ENCODE measurements around the gene TTC23. TPM values are rescaled to one million over a fixed set of nuclear protein-coding genes. Genes with fewer than 3 reads are reported as not detected.

Gene TTC23
- total and polyA plus RNA-seq, 9 of the 15 experiments (the other 6 are each of a cell fraction or from before 2014, with no cell fraction given): 0.41 to 4.5 (median 2.5) TPM

GRCh38 chr15:99110093-99110492 lies 139.3 kb downstream of the TTC23 start (continued):
- TF ChIP-seq TAF15 (IDR thresholded peaks at IDR 0.05; ENCODE audit: low read depth, low read length) (no peak), FOXK1 (CRISPR knock-in tag; IDR thresholded peaks at IDR 0.05; ENCODE audit: borderline replicate concordance) (no peak), NKRF (IDR thresholded peaks at IDR 0.05; ENCODE audit: borderline replicate concordance) (no peak), ATF3 (IDR thresholded peaks at IDR 0.05) (no peak), ATF3 (CRISPR knock-in tag; conservative IDR thresholded peaks at IDR 0.05) (no peak), ZNF263 (CRISPR knock-in tag; IDR thresholded peaks at IDR 0.05; ENCODE audit: borderline replicate concordance) (no peak), YBX1 (IDR thresholded peaks at IDR 0.05) (no peak), FOXA3 (CRISPR knock-in tag; conservative IDR thresholded peaks at IDR 0.05 in 1 of 2, IDR thresholded peaks at IDR 0.05 in 1 of 2) (no peak), ZNF217 (CRISPR knock-in tag; IDR thresholded peaks at IDR 0.05) (no peak)

Data from K562 (cell line).